Measurements from ENCODE around the gene ZNF570. TPM values are rescaled to one million over a fixed set of nuclear protein-coding genes. Genes with fewer than 3 reads are reported as not detected.

ZNF570 gene
- total and polyA plus RNA-seq, 9 of the 15 experiments (the other 6 are each of a cell fraction or from before 2014, with no cell fraction given), result 0.09 to 0.95 (median 0.38) TPM

DNA sequence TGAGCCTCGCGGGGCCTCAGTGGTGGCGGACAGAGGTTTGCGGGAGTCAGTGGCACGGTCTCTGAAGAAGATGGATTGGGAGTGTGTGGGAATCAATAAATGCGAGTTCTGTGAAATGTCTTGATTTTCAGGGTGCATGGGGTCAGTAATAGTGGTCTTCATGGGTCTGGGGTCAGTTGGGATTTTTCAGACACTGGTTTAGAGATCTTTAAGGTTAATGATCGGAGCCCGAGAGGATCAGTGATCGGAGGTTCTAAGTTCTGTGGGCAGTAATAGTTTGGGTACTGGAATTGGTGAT, 38.0 kb downstream of the ZNF570 start:
- 3% methylated on average over 9 of the region's 9 CpGs for WGBS (ENCODE audit: insufficient coverage, low coverage, missing lambda C conversion rate)
- H3K27ac ChIP-seq (ENCODE audit: extremely low read depth, low read depth, low read length), result no peak overlapping the region
- H3K4me1 ChIP-seq (replicated peaks in 1 of 2; ENCODE audit: control insufficient read depth in 2 of 2, insufficient read depth in 2 of 2, low read length in 2 of 2), result no peaks in the 10 kb centered on the region; a peak in 1 of 5 replicates
- no peaks in the 10 kb centered on the region for H3K9me1 ChIP-seq (ENCODE audit: control insufficient read depth, insufficient read depth, low read length)
- no TSS peak for BruUV-seq (replicated peaks)
- H2AFZ ChIP-seq (ENCODE audit: low read depth, low read length), result peak overlapping the region; percentile 22; the same call in 1 of the 2 replicates
- H3K4me3 ChIP-seq, result no peak overlapping the region
- ChIA-PET POLR2A (no interaction called here), CTCF (ENCODE audit: low intra/inter-chr PET ratio) (no interaction called here)
- intact Hi-C loops (cut with micrococcal nuclease) (no loop called here), in situ Hi-C loops (cut with MboI) (no loop called here)
- H3K79me2 ChIP-seq (ENCODE audit: control insufficient read depth, insufficient read depth, low read length), result no peaks in the 10 kb centered on the region
- H3K4me2 ChIP-seq (ENCODE audit: insufficient read depth, low read length), result peak overlapping the region; percentile 38; the same call in 1 of the 2 replicates
- DNase-seq (ENCODE audit: extremely low read depth in 1 of 4, low spot score in 3 of 4) (no peak), FAIRE-seq (no peak), ATAC-seq (no peak)
- H3K36me3 ChIP-seq (ENCODE audit: control insufficient read depth, insufficient read depth, low read length), result no peaks in the 10 kb centered on the region
- H3K27me3 ChIP-seq (ENCODE audit: control insufficient read depth in 2 of 2, insufficient read depth in 2 of 2, low read length in 2 of 2), result no peaks in the 10 kb centered on the region
- no peak overlapping the region for H3K9ac ChIP-seq (ENCODE audit: insufficient read depth in 1 of 2, low read depth in 2 of 2, low read length in 2 of 2)
- H4K20me1 ChIP-seq (replicated peaks; ENCODE audit: control insufficient read depth, insufficient read depth, low read length), result no peaks in the 10 kb centered on the region
- H3K9me3 ChIP-seq (replicated peaks; ENCODE audit: control insufficient read depth, insufficient read depth, low read depth, low read length), result 0 out of 2 replicates have a peak, but pooled peaks cover 1% of the 10 kb centered on the region
- TF ChIP-seq L3MBTL2 (IDR thresholded peaks at IDR 0.05), result no peak
- TF ChIP-seq STAT5B (CRISPR knock-in tag; IDR thresholded peaks at IDR 0.05), result no peak
- TF ChIP-seq FOS (IDR thresholded peaks at IDR 0.05; ENCODE audit: extremely low read depth, insufficient read length), result no peak
- TF ChIP-seq, protein P1, sequence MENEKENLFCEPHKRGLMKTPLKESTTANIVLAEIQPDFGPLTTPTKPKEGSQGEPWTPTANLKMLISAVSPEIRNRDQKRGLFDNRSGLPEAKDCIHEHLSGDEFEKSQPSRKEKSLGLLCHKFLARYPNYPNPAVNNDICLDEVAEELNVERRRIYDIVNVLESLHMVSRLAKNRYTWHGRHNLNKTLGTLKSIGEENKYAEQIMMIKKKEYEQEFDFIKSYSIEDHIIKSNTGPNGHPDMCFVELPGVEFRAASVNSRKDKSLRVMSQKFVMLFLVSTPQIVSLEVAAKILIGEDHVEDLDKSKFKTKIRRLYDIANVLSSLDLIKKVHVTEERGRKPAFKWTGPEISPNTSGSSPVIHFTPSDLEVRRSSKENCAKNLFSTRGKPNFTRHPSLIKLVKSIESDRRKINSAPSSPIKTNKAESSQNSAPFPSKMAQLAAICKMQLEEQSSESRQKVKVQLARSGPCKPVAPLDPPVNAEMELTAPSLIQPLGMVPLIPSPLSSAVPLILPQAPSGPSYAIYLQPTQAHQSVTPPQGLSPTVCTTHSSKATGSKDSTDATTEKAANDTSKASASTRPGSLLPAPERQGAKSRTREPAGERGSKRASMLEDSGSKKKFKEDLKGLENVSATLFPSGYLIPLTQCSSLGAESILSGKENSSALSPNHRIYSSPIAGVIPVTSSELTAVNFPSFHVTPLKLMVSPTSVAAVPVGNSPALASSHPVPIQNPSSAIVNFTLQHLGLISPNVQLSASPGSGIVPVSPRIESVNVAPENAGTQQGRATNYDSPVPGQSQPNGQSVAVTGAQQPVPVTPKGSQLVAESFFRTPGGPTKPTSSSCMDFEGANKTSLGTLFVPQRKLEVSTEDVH (IDR thresholded peaks at IDR 0.05; ENCODE audit: low read depth, partially characterized antibody), result no peak
- no peak for TF ChIP-seq MCM2 (IDR thresholded peaks at IDR 0.05; ENCODE audit: low read depth)
- TF ChIP-seq, protein P2, sequence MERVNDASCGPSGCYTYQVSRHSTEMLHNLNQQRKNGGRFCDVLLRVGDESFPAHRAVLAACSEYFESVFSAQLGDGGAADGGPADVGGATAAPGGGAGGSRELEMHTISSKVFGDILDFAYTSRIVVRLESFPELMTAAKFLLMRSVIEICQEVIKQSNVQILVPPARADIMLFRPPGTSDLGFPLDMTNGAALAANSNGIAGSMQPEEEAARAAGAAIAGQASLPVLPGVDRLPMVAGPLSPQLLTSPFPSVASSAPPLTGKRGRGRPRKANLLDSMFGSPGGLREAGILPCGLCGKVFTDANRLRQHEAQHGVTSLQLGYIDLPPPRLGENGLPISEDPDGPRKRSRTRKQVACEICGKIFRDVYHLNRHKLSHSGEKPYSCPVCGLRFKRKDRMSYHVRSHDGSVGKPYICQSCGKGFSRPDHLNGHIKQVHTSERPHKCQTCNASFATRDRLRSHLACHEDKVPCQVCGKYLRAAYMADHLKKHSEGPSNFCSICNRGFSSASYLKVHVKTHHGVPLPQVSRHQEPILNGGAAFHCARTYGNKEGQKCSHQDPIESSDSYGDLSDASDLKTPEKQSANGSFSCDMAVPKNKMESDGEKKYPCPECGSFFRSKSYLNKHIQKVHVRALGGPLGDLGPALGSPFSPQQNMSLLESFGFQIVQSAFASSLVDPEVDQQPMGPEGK (CRISPR knock-in tag; IDR thresholded peaks at IDR 0.05; ENCODE audit: borderline replicate concordance), result no peak
- no peak for TF ChIP-seq ETV1 (tag; conservative IDR thresholded peaks at IDR 0.05; ENCODE audit: low read depth)
- no peak for TF ChIP-seq ZKSCAN3 (CRISPR knock-in tag; IDR thresholded peaks at IDR 0.05)
- no peak for TF ChIP-seq ZNF134 (CRISPR knock-in tag; conservative IDR thresholded peaks at IDR 0.05)
- TF ChIP-seq WHSC1 (IDR thresholded peaks at IDR 0.05; ENCODE audit: low read length), result no peak
- no peak for TF ChIP-seq U2AF2 (optimal IDR thresholded peaks at IDR 0.05; ENCODE audit: low read depth, low read length)
- TF ChIP-seq, protein P3, sequence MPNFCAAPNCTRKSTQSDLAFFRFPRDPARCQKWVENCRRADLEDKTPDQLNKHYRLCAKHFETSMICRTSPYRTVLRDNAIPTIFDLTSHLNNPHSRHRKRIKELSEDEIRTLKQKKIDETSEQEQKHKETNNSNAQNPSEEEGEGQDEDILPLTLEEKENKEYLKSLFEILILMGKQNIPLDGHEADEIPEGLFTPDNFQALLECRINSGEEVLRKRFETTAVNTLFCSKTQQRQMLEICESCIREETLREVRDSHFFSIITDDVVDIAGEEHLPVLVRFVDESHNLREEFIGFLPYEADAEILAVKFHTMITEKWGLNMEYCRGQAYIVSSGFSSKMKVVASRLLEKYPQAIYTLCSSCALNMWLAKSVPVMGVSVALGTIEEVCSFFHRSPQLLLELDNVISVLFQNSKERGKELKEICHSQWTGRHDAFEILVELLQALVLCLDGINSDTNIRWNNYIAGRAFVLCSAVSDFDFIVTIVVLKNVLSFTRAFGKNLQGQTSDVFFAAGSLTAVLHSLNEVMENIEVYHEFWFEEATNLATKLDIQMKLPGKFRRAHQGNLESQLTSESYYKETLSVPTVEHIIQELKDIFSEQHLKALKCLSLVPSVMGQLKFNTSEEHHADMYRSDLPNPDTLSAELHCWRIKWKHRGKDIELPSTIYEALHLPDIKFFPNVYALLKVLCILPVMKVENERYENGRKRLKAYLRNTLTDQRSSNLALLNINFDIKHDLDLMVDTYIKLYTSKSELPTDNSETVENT (CRISPR knock-in tag; IDR thresholded peaks at IDR 0.05), result no peak
- no peak for TF ChIP-seq GATAD2A (IDR thresholded peaks at IDR 0.05)
- no peak for TF ChIP-seq TFAM (CRISPR knock-in tag; conservative IDR thresholded peaks at IDR 0.05)
